HG03565 (cell line): ENCODE results near the gene HIRIP3.

Source experiments
- ATAC-seq: cut with Tn5 transposase; IDR thresholded peaks from one replicate; pipeline ENCODE4 v1.9.1; 2021; ENCODE audit warnings: mild to moderate bottlenecking, moderate library complexity; ENCODE audit not compliant: unreplicated experiment

The HIRIP3 gene

GRCh38 chr16:29984137-29984763, 11.2 kb downstream of the HIRIP3 start:
- ATAC-seq, result no peak

DNA sequence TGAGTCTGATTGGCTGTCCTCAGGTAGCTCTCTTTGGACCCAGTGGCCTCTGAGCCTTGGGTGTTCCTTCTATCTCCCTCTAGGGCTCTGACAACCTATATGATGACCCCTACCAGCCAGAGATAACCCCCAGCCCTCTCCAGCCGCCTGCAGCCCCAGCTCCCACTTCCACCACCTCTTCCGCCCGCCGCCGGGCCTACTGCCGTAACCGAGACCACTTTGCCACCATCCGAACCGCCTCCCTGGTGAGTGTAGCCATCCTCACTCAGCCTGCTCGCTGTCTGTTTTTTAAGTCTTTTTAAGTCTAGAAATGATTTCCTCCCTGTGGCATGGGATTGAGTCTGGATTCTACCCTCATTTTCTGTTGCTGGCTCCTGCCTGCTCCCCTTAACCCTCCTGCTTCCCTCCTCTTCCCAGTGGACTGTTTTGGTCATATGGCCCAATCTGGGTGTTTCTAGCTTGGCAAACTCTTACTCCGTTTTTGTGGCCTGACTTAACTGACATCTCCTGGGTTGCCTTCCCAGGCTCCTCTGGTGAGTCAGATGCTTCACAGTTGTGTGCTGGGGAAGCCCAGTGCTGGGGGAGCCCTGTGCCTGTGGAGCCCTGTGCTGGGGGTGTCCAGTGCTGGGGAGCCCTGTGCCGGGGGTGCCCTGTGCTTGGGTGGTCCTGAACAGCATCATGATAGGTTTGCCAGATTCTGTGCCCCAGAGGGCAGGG, 11.8 kb downstream of the HIRIP3 start:
- no peak for ATAC-seq

GRCh38 chr16:29982560-29983419, 12.6 kb downstream of the HIRIP3 start:
- ATAC-seq, result no peak

- no peak for ATAC-seq
These were observed 16.7 kb downstream of the HIRIP3 start for GRCh38 chr16:29978564-29979270.

DNA sequence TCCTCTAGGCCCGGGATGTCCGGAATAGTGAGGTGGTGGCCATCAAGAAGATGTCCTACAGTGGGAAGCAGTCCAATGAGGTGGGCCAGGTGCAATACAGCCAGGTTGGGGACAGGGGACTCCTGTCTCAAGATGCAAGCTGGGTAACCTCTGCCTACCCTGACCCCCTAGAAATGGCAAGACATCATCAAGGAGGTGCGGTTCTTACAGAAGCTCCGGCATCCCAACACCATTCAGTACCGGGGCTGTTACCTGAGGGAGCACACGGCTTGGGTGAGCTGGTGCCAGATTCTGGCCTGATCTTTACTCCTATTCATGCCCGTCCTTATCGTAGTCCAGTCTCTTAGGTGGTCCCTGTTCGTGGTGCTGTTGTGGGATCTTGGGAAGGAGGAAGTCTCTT, 17.3 kb downstream of the HIRIP3 start:
- ATAC-seq, result no peak

DNA sequence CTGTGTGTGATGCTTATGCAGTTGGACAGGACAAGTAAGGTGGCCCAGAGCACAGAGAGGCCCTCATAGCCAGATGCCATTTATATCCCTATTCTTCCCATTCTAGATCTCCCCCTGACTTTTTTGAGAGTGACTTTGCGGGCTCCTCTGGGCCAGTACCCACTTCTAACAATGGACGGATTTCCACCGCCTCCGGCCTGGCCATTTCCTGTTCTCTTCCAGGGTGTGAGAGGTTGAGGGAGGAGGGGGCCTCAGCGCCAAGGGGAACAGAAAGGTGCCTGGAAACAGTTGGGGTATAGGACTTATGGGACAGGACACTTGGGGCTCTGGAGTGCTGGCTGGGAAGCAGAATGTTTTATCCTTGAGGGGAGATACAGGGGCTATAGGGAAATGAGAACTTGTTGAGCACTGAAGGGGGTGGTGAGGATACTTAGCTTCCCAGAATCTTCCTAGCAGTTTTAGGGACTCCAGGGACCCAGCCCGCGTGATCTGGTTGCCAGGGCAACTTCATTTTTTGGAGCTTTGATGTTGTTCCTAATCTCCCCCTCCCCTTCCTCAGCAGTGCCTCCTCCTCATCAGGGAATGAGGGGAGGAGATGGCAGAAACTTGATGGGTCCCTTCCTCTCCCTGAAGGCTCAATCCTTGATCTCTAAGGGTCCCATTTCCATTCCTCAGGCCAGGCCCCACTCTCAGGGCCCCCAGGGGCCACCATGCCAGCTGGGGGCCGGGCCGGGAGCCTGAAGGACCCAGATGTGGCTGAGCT, 18.2 kb downstream of the HIRIP3 start:
- no peak for ATAC-seq

- ATAC-seq, result no peak
These were observed 19.5 kb downstream of the HIRIP3 start for GRCh38 chr16:29975811-29976511.

DNA sequence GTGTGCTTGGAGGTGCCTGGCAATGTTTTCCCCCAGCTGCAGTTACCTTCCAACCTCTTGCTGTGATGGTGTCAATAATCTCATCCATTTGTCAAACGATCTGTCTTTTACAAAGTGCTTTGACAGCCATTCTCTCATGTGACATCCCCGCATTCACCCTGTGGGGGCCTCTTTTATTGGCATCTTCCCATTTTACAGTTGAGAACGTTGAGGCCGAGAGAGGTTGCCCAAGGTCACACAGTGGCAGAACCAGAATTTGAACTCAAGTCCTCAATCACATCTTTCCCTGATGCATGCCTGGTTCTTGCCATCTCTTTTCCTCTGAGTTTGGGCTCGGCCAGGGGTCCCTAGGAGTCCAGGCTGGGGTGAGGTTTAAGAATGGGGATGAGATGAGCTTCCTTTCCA, 20.3 kb downstream of the HIRIP3 start:
- no peak for ATAC-seq

- no peak for ATAC-seq
These were observed 20.9 kb downstream of the HIRIP3 start for GRCh38 chr16:29974291-29975133.

DNA sequence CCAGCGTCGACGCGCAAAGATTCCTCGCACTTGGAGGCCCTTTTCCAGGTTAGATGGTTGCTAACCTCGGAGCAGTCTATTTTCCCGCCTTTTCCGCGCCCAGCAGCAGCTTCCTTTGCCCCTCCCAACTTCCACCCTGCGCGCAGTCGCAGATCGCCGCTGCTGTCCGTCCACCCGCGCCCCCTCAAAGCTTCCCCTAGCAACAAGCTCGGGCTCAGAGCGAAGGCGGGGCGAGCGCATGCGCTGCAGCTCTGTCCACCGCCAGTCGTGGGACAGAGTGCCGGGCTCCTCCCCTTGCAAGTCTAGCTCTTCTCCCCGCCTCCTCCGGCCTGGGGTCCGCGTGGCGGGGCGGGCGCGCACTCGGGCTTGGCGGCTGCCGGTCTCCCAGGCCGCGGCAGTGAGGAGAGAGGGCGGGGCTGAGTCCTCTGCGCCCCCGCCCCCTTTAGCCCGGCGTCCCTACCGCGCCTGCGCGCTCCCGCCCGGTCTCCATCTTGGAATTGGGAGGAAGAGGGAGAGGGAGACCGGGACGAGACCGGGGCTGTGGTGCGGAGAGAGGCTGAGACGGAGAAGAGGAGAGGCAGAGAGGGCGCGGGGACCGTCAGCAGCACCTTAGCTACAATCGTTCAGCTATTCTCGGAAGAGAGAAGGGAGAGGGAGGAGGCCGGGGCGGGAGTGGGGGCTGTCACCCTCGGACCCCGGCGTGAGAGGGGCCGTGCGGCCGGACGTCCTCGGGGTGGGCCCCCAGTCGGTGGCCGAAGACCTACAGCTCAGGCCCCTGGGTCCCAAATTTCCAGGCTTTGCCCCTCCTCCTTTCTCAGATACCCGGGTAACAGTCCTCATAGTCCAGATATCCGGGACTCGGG, 21.8 kb downstream of the HIRIP3 start, which contains the start of gene TAOK2:
Gene TAOK2, plus strand, starts transcription at position 485 of the 863 bp plus-strand sequence. CDS start 3,905 bp downstream, outside the sequence.
- peak; percentile 92 for ATAC-seq

GRCh38 chr16:29972992-29973383, 22.4 kb downstream of the HIRIP3 start:
- no peak for ATAC-seq

GRCh38 chr16:29972500-29972899, 22.9 kb downstream of the HIRIP3 start:
- no peak for ATAC-seq

- no peak for ATAC-seq
These were observed 24.1 kb downstream of the HIRIP3 start for GRCh38 chr16:29971304-29971703.

- ATAC-seq, result no peak
These were observed 27.2 kb downstream of the HIRIP3 start for GRCh38 chr16:29968205-29968604.

GRCh38 chr16:29963021-29963743, 32.2 kb downstream of the HIRIP3 start:
- no peak for ATAC-seq

DNA sequence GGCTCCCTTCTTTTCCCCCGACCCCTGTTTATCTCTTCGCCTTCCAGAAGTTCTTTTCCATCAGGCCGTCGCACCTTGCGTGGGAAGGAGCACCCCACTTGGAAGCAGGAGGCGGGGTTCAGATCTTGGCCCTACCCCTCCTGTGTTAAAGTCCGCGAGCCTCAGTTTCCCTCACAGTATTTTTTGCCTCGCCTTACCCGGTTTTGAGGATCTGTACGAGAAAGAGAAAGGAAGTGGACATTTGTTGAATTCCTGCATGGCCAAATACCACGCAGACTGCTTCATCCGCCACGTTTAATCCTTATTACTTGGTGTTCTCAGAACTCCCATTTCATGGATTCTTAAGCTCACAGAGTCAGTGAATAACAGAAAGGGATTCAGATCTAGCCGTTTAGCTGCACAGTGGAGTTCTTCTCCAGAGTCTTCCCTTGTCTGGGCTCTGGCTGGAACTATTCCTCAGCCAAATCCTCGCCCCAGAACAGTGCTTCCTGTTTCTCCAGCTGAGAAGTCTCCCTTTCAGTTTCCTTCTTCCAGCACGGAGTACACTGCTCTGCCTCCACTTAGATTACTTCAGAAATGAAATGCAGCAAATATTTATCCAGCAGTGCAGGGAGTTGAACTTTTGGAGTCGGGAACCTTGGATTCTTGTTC, 32.9 kb downstream of the HIRIP3 start:
- ATAC-seq, result no peak
